Middle frontal gyrus (tissue), 1 donor: ENCODE measurements around the gene SSTR4.

Experiments
- DNase-seq: peaks from one replicate; pipeline ENCODE4 v3.0.0-alpha.2; 2015; ENCODE audit warnings: low spot score; ENCODE audit errors: extremely low spot score

Gene SSTR4

DNA sequence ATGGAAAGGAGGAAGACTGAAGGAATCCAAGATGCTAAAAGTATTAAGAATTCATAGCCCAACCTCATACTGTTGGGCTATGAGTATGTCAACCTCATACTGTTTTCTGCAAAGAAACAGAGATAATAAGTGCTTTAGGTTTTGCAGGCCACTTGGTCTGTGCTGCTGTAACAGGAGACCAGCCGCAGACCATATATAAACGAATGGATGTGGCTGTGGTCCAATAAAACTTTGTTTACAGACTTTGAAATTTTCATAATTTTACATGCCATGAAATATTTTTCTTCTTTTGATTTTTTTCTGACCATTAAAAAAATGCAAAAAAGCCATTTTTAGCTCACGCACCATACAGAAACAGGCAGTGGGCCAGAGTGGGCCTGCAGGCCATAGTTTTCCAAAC is 28.1 kb downstream of the SSTR4 start:
- no peak for DNase-seq

DNA sequence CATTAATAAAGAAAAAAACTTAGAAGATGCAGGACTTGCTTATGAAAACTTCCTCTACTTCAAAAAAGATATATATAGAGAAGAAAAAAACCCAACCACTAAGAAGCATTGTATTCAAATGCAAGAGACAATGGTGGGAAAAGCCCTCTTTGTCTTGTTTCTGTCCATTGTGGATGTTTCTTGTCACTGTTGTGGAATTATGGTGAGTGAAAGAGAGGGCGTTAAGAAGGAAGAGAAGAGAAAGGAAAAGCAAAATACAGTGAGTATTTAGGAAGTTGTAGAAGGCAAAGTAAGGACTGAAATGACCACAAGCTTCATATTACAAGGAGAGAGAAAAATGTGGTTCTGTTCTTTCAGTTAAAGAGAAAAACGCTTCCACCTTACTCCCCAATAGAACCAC is 28.5 kb downstream of the SSTR4 start:
- no peak for DNase-seq

DNA sequence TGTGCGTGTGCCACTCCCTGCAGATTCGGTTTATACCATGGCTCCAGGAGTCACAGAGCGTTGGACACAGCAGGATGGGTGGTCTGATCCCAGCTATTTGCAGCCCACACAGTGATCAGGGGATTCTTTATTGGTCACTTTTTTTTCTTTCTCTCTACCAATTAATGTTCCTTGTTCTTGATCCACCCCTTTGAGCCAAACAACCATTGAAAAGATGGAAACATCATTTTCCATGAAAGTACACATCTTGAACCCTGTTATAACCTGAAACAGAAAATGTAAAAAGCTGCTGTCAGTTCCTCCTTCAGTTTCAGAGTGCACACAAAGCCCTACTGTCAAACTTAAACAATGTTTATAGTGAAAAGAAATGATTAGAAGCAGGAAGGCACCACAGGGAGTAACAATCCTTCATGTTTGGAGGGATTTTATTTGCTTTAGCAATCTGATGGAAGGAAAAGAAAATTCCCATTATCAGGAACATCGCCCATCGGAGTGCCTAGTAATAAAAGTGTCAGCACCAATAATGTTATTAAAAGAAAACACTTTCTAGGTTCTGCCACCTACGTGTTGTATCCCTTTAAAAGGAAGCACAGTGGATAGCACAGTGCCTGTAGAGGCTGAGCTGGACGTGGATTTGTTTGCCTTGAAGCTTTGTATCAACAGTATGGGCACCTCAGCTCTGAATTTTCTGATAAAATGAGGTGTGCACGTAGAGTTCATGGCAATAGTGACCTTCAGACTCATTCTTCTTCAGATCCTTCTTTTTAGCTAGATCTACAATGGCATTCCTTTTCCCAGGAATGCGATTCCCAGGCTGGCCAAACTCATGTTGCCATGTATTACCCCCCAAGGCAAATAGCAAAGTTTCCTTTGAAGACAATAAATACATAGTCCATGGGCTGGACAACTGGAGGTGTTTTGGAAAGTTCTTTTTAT is 30.4 kb downstream of the SSTR4 start:
- DNase-seq: no peak

DNA sequence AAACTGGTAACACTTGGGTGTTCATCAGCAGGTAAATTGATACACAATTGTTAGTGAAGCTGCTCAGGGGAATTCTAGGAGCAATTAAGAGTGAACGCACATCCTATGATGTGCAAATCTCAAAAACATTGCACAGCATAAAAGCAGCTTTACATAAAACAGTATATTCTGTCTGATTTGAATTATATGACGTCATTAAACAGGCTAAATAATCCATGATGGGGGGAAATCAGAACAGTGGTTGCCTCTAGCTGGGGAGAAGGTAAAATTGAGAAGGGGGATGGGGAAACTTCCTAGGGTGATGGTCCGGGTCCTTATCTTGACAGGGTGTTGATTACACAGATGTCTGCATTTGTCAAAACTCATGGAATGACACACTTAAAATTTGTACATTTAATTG is 31.7 kb downstream of the SSTR4 start:
- DNase-seq: no peak

DNA sequence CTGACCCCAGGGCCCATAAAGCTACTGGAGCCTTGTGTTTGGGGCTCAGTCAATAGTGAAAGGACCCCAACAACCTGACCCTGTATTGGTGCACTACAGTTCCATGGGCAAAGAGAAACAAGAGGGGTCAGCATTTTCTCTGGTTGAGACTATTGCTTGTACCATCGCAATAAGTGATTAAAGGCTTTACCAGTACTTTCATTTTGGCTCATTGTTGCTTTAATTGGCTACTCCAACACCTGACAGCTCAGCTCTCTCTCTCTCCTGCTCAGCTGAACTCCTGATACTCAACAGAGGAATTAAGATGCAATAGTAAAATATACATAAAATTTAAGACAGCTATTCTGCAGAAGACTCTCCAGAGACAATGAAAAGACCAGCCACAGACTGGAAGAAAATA is 33.2 kb downstream of the SSTR4 start:
- DNase-seq: no peak

DNA sequence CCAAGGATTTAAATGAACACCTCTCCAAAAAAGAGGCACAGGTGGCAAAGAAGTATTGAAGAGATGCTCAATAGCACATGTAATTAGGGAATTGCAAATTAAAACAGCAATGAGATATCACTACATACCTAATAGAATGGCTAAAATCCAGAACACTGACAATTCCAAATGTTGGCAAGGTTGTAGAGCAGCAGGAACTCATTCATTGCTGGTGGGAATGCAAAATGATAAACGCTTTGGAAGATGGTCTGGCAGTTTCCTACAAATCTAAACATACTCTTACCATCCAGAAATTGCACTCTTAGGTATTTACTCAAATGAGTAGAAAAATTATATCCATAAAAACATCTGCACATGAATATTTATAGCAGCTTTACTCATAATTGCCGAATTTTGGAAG is 34.0 kb downstream of the SSTR4 start:
- no peak for DNase-seq

DNA sequence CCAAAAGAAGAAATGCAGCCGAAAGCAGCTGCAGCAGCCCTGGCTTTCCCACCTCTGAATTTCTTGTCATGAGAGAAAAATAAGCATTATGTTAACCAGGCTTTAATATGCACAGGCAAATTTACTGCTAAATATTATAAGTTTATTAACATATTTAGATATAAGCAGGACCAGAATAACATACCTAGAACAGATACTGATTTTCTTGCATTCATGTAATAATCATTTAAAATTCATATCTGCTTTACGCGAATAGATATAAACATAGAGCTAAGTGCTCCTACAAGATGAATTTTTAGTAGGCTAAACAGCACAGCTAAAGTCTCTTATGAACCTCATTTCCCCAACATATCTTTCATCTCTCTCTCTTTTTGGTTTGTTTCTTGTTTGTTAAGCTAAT is 36.3 kb downstream of the SSTR4 start:
- no peak for DNase-seq

DNA sequence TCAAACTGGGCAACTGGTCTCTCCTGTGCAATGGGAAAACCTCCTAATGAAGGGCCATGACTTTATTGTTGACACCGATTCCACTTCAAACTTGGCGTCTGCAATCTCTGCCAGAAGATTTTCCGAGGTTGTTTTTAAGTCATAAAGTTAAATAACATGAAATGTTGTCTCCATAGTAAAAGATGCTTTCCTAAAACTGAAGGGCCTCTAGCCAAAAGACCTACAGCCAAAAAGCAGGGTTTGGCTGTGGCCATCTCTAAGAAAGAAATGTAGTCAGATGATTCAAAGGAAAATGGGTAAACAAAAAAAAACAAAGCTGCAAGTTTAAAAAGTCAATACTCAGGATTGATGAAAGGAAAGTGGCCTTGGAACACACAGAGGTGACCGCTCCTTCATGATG is 36.9 kb downstream of the SSTR4 start:
- DNase-seq: no peak

DNA sequence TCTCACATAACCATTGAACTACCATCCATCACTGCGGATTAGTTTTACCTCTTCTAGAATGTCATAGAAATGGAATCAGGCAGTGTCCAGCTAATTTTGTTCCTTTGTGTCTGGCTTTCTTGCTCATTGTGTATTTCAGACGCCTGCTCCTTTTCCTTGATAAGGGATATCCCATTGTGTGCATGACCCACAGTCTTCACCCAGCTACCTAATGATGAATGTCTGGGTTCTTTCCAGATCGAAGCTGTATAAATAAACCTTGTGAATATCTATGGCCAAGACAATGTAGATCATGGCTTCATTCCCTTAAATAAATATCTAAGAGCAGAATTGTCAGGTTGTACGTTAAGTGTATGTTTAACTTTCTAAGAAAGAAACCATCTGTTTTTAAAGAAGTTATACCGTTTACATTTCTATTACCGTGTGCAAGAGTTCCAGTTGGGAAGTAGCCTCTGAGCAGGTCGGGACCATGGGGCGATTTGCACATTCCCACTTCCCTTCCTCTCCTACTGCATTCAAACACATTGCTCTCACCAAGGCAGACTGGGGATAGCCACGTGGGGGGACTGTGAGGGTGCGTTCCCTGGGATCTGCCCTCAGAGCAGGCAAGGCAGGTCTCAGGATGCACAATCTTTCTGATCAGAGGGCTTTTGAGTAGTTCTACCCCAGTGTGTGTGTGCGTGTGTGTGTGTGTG is 37.9 kb downstream of the SSTR4 start:
- no peak for DNase-seq

DNA sequence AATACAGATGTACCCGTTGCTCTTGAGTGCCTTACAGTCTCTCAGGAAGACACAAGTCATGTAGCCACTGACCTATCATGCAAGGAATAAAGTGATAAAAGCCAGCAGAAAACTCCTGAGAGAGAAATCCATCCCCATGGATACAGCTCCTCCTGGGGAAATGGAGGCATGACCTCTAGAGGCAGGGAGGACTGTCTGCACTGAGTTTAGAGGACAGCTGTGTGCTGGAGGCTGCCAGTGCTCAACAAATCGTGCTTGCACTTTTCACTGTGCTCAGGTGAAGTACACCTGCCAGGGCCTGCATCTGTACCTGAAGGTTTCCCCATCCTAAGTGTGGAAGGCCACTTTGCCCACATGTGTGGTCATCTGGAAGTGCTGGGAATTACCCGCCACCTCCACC is 38.9 kb downstream of the SSTR4 start:
- DNase-seq: no peak

DNA sequence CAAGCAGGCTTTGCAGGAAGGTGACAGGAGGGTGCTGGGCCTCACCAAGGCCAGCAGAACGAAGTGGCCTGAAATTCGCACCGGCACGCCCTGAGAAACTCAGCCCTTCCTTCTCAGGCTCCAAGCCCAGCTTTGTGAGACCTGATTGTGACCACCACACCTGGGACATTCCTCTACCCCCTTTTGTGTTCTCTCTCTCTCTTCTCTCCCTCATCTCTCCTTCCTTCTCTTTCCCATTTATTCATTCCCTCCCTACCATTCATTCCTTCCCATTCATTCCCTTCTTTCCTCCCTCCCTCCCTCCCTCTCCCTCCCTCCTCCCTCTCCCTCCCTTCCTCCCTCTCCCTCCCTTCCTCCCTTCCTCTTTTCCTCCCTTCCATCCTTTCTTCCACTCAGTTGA is 42.2 kb downstream of the SSTR4 start:
- DNase-seq: no peak

DNA sequence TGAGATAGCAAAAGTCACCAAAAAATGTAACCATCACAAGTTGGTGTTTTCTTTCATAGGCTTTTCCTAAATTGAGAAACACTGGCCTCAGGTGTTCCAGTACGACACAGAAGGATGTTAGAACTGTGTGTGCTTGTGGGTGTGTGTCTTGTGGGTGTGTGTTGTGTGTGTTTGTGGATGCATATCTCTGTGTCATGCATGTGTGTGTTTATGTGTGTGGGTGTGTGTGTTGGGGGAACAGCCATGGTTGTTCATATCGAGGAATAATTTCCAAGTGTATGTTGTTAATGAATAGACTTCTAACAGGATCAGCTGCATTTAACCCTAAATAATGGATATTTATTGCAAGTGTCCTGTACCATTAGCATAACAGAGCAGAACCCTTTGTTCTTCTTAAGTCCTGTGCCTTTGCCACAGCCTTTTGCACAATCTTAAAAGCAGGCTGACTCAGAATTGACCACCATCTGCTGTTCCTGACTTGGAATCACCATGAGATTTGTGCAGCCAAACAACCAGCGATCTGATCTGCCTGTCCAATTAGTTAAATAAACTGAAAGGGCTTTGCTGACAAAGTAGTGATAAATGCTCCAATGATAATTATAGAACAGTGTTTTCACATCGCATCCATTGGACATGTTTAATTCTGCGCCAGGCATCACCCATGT is 43.4 kb downstream of the SSTR4 start:
- DNase-seq: no peak

DNA sequence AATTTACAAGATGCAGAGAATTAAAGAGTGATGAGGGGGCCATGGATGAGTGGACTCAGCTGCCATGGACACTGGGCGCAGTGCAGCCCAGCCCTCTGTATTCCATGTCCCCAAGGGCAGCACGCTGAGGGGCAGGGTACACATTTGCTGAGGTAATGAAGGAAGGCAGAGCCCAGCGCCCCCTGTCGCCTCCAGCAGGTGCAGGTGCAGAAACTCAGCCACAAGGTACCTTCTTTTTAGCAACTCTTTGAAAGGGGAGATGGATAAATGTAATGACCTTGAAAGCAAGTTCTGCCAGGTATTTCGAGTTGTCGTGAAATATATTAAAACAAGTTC is 43.9 kb downstream of the SSTR4 start:
- no peak for DNase-seq

DNA sequence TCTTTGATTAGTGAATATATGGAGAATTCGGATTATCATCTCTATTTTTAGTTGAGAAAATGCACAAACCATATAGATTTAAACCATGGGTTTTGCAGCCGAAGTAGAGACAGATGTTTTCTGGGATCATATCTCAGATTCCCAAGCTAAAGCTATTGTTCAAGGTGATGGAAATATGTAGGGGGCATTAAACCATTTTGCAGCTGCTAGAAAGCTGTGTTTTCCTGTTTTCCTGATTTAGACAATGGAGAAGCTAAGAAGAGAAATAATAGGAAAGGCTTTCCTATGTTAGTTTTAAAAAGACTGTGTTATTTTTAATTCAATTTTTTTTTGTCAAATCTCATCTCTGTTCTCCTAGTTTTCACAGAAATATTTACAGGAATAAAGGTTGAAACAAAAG is 44.8 kb downstream of the SSTR4 start:
- no peak for DNase-seq

DNA sequence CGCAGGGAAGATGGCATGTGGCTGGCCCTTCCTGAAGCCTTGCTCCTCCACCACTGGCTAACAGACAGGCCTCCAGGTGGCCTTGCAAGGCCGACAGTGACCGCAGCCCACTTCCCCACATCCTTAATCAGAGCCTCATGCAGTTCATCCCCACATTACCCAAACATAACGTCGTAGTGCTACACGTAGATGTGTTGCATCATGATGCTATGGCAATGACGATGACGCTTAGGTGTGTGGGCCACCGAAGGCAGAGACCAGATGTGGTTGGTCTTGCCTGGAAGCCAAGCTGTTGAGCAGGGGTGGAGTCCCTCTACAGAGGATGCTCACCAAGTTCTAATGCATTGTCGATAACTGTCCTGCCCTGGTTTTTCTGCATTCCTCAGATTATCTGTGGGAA is 45.4 kb downstream of the SSTR4 start:
- DNase-seq: no peak

DNA sequence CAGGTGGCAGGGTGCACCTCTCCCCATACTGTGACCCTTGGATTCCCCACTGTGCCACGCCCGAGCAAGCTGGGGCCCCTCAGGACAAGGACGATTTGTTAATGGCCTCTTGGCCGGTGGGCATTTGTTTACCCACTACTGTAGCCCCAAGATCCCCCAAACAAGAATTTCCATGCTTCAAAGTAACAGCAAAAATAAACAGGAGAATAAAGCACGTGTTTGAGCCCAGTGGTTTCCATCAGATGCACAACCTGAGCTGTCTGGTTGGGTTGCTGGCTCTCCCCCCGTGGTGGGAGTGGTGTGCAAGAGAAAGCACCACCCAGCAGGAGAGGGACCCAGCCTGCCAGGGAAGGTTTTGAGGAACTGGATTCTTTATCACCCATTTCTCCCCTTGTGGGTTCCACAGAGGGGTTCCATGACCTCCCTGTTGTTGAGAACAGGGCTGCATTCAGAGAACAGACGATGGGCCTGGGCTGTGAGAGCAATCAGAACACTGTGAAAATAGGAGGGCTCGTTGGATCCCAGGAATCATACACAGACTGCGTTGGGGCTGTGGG is 46.2 kb downstream of the SSTR4 start:
- DNase-seq: no peak

DNA sequence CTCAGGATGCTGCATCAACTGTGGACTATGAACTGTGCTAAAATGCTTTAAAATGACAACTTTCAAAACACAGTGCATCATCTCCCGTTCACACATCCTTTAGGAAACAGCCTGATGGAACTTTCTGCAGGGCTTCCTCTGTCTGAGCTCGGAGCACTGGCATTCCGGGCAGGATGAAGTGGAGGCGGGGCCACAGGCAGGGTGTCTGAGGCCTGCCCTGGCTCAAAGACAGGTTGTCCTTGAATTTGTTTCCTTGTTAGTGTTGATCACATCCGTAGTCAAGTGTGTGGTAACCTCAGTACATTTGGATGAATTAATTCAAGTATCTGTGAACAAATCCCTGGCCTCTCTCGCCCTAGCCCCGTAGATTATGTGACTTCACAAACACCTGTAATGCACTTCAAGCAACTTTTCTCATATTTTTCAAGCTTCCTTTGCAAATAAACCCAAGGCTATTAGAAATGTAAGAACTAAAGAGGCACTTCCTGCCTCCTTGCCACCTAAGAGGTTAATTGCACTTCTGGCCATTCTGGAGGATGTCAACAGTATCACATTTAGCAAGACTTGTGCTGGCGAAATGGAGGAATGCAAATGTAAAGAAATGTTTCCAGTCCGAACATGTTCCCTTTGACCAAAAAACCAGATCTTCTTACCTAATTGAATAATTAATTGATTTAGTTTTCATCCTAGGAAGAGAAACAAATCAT is 47.9 kb downstream of the SSTR4 start:
- no peak for DNase-seq

DNA sequence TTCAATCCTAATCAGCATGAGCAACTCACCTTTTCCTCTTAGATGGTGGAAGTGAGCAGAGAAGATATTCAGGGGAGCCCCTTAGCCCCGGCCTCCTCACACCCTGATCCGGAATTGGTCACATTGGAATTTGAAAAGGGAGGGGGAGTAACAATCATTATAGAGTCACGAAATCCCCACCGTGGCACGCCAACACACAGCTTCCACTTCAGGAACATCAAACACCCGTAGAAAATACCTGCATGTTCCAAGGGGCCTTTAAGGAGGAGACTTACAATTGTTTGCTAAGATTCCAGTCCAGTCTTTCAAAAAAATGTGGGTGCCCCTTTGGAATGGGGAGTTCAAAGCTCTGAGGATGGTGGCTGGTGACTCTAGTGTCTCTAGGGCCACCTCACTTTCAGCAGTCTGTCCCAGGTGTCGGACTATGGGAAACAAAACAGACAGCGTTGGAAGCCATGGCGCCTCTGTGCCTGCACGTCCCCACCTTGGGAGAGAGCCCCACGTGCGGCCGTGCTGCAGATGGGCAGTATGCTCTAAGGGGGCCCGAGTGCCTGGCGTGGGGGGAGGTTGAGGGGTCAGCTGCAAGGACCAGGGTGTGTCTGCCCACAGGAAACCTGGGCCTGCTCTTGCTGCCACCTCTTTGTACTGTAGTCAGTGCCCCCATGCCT is 48.6 kb downstream of the SSTR4 start:
- DNase-seq: no peak

DNA sequence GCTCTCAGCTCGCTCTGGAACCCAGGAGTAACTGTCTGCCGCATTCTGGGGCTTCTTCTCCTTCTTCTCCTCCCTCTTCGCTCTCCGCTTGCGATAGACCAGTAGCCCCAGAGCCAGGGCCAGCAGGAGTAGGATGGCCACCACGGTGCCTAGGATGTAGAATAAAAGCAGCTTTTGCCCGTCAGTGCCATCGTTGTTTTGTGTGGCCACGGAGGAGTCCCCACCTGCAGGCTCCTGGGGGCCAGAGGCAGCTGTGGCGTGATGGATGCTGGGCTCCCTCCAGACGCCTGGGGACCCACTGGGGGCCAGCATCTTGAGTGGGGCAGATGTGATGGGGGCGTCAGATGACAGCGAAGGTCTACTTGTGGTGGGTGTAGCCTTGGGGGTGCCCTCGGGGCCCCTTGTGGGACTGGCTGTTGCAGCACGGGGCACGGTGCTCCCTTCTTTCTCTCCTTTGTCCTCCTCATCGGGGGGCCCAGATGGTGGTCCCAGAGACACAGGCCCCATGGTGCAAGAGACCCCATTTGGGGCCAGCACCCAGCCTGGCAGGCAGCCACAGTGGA is 49.3 kb downstream of the SSTR4 start:
- no peak for DNase-seq

DNA sequence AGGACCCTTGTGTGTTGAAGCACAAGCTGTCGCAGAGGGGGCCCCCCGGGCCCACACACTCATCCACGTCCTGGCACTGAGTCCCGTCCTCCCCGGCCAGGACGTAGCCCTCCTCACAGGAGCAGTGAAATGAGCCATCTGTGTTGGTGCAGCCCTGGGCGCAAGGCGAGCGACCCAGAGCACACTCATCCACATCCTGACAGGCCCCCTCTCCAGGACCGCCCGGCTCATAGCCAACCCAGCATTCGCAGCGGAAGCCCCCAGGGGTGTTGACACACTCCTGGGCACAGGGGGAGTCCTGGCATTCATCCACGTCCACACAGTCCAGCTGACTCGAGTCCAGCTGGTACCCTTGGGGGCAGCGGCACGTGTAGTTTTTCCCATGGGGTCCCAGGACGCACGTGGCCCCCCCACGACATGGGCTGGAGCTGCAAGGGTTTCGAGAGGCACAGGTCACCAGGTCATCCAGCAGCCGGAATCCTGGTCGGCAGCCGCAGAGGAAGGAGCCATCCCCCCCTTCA is 49.8 kb downstream of the SSTR4 start:
- DNase-seq: no peak
